DND-41 (cell line): ENCODE results near the gene COX20.

ENCODE experiments used
- CTCF ChIP-seq: IDR thresholded peaks from 2 replicates; pipeline ENCODE4 v1.5.1; 2012; ENCODE audit warnings: borderline replicate concordance, low read length, moderate library complexity, mild to moderate bottlenecking; ENCODE audit not compliant: poor library complexity, severe bottlenecking; ENCODE audit errors: extremely low read depth
- EZH2 ChIP-seq: IDR thresholded peaks from 3 replicates; pipeline ENCODE4 v1.6.1; 2012; ENCODE audit warnings: borderline replicate concordance, low read depth, mild to moderate bottlenecking, moderate library complexity, low read length, inconsistent platforms; ENCODE audit not compliant: severe bottlenecking

- TF ChIP-seq CTCF = no peak
- no peak for TF ChIP-seq EZH2
These were observed 18.0 kb upstream of the COX20 start for GRCh38 chr1:244817415-244817894.
